Measurements from ENCODE around the gene SWAP70. TPM values are rescaled to one million over a fixed set of nuclear protein-coding genes. Genes with fewer than 3 reads are reported as not detected.

Gene SWAP70
- total and polyA plus RNA-seq, 2 donors (not counting 1 experiment from before 2014, with no cell fraction given) = 45.1 to 74.4 TPM

GRCh38 chr11:9731256-9731655, 67.4 kb downstream of the SWAP70 start:
- no peak overlapping the region for H3K4me2 ChIP-seq (ENCODE audit: extremely low read depth, insufficient read depth, low read length)
- no peak overlapping the region for H3K27ac ChIP-seq (ENCODE audit: insufficient read depth, low read length)
- H3K4me3 ChIP-seq (replicated peaks in 1 of 4; ENCODE audit: control extremely low read depth in 1 of 4, insufficient read depth in 1 of 4, low read depth in 3 of 4, low read length in 4 of 4) = no peak overlapping the region
- H3K79me2 ChIP-seq (ENCODE audit: control insufficient read depth, insufficient read depth, low read length) = no peaks in the 10 kb centered on the region
- H3K9me3 ChIP-seq (ENCODE audit: control insufficient read depth, insufficient read depth, low read depth, low read length) = no peaks in the 10 kb centered on the region
- no peaks in the 10 kb centered on the region for H4K20me1 ChIP-seq (ENCODE audit: control insufficient read depth, extremely low read depth, insufficient read depth, low read length)
- H2AFZ ChIP-seq (ENCODE audit: low read length) = no peak overlapping the region
- H3K4me1 ChIP-seq (ENCODE audit: control insufficient read depth, extremely low read depth, insufficient read depth, low read length) = peaks cover 2% of the 10 kb centered on the region
- no peaks in the 10 kb centered on the region for H3K27me3 ChIP-seq (ENCODE audit: control insufficient read depth, insufficient read depth, low read length)
- no peak for TF ChIP-seq CTCF (conservative IDR thresholded peaks at IDR 0.05 in 1 of 2, IDR thresholded peaks at IDR 0.05 in 1 of 2; ENCODE audit: low read depth in 1 of 2, low read length in 2 of 2)
- TF ChIP-seq EZH2 (IDR thresholded peaks at IDR 0.05; ENCODE audit: low read length, missing control alignments) = no peak
- no peak overlapping the region for H3K9ac ChIP-seq (ENCODE audit: insufficient read depth, low read length)
- DNase-seq (ENCODE audit: low read depth in 2 of 2) = no peak
- H3K36me3 ChIP-seq (ENCODE audit: control insufficient read depth, insufficient read depth, low read length) = peaks cover 12% of the 10 kb centered on the region

GRCh38 chr11:9732453-9732852, 68.6 kb downstream of the SWAP70 start:
- H4K20me1 ChIP-seq (ENCODE audit: control insufficient read depth, extremely low read depth, insufficient read depth, low read length) = no peaks in the 10 kb centered on the region
- no peaks in the 10 kb centered on the region for H3K4me1 ChIP-seq (ENCODE audit: control insufficient read depth, extremely low read depth, insufficient read depth, low read length)
- no peak overlapping the region for H3K9ac ChIP-seq (ENCODE audit: insufficient read depth, low read length)
- no peaks in the 10 kb centered on the region for H3K27me3 ChIP-seq (ENCODE audit: control insufficient read depth, insufficient read depth, low read length)
- H2AFZ ChIP-seq (ENCODE audit: low read length) = no peak overlapping the region
- H3K27ac ChIP-seq (ENCODE audit: insufficient read depth, low read length) = no peak overlapping the region
- peaks cover 12% of the 10 kb centered on the region for H3K36me3 ChIP-seq (ENCODE audit: control insufficient read depth, insufficient read depth, low read length)
- H3K4me3 ChIP-seq (replicated peaks in 1 of 4; ENCODE audit: control extremely low read depth in 1 of 4, insufficient read depth in 1 of 4, low read depth in 3 of 4, low read length in 4 of 4) = no peak overlapping the region
- no peak overlapping the region for H3K4me2 ChIP-seq (ENCODE audit: extremely low read depth, insufficient read depth, low read length)
- DNase-seq (ENCODE audit: low read depth in 2 of 2) = no peak
- no peak for TF ChIP-seq EZH2 (IDR thresholded peaks at IDR 0.05; ENCODE audit: low read length, missing control alignments)
- TF ChIP-seq CTCF (conservative IDR thresholded peaks at IDR 0.05 in 1 of 2, IDR thresholded peaks at IDR 0.05 in 1 of 2; ENCODE audit: low read depth in 1 of 2, low read length in 2 of 2) = no peak
- H3K9me3 ChIP-seq (ENCODE audit: control insufficient read depth, insufficient read depth, low read depth, low read length) = no peaks in the 10 kb centered on the region
- no peaks in the 10 kb centered on the region for H3K79me2 ChIP-seq (ENCODE audit: control insufficient read depth, insufficient read depth, low read length)

GRCh38 chr11:9733212-9733611, 69.3 kb downstream of the SWAP70 start:
- no peaks in the 10 kb centered on the region for H4K20me1 ChIP-seq (ENCODE audit: control insufficient read depth, extremely low read depth, insufficient read depth, low read length)
- H3K4me1 ChIP-seq (ENCODE audit: control insufficient read depth, extremely low read depth, insufficient read depth, low read length) = no peaks in the 10 kb centered on the region
- H3K4me2 ChIP-seq (ENCODE audit: extremely low read depth, insufficient read depth, low read length) = no peak overlapping the region
- DNase-seq (ENCODE audit: low read depth in 2 of 2) = no peak
- no peak overlapping the region for H3K9ac ChIP-seq (ENCODE audit: insufficient read depth, low read length)
- peaks cover 15% of the 10 kb centered on the region for H3K36me3 ChIP-seq (ENCODE audit: control insufficient read depth, insufficient read depth, low read length)
- TF ChIP-seq CTCF (conservative IDR thresholded peaks at IDR 0.05 in 1 of 2, IDR thresholded peaks at IDR 0.05 in 1 of 2; ENCODE audit: low read depth in 1 of 2, low read length in 2 of 2) = no peak
- H3K4me3 ChIP-seq (replicated peaks in 1 of 4; ENCODE audit: control extremely low read depth in 1 of 4, insufficient read depth in 1 of 4, low read depth in 3 of 4, low read length in 4 of 4) = no peak overlapping the region
- no peaks in the 10 kb centered on the region for H3K9me3 ChIP-seq (ENCODE audit: control insufficient read depth, insufficient read depth, low read depth, low read length)
- H3K79me2 ChIP-seq (ENCODE audit: control insufficient read depth, insufficient read depth, low read length) = no peaks in the 10 kb centered on the region
- no peak overlapping the region for H2AFZ ChIP-seq (ENCODE audit: low read length)
- no peak overlapping the region for H3K27ac ChIP-seq (ENCODE audit: insufficient read depth, low read length)
- no peaks in the 10 kb centered on the region for H3K27me3 ChIP-seq (ENCODE audit: control insufficient read depth, insufficient read depth, low read length)

All from fibroblast of lung (primary cell).